Measurements from ENCODE around the gene RNF212B.

RNF212B gene

DNA sequence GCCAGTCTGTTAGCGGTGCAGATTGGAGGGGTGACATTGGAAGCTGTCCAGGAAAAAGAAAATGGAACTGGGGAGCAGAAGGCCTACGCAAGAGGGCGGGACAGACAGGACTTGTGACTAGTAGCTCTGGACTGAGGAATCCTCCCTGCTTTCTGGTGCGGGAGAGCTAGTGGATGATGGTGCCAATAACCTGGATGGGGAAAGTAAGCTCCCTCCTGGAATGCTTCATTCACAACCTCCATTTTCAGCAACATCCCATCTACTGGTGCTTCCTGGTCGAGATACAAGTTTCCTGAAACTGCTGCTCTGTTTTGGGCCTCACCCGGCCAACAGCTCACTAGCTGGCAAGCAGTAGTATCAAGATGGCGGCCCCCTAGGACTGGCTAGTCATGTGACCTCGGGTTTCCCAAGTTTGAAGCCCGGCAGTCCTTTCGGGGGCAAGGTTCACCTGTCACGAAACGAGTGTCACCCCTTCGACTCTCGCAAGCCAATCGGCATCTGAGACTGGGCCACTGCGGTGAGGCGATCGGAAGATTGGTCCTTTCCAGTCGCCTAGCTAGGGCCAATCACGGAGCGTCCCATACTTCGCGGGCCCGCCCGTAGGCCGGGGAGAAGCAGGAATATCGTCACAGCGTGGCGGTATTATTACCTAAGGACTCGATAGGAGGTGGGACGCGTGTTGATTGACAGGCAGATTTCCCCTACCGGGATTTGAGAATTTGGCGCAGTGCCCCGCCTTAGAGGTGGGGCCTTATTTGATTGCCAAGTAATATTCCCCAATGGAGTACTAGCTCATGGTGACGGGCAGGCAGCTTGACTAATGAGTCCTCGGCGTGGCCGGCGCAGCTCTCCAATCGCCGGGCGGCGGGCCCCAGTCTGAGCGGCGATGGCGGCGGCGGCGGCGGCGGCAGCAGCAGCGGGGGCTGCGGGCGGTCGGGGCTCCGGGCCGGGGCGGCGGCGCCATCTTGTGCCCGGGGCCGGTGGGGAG lies 83.1 kb downstream of the RNF212B start, which contains the start of gene PABPN1:
PABPN1 (plus strand) TSS at position 874 of the 988 bp plus-strand sequence; CDS start at position 887, 13 bp downstream.
- peak; percentile 88 to 96 for DNase-seq (ENCODE audit: low read depth in 2 of 2)

DNA sequence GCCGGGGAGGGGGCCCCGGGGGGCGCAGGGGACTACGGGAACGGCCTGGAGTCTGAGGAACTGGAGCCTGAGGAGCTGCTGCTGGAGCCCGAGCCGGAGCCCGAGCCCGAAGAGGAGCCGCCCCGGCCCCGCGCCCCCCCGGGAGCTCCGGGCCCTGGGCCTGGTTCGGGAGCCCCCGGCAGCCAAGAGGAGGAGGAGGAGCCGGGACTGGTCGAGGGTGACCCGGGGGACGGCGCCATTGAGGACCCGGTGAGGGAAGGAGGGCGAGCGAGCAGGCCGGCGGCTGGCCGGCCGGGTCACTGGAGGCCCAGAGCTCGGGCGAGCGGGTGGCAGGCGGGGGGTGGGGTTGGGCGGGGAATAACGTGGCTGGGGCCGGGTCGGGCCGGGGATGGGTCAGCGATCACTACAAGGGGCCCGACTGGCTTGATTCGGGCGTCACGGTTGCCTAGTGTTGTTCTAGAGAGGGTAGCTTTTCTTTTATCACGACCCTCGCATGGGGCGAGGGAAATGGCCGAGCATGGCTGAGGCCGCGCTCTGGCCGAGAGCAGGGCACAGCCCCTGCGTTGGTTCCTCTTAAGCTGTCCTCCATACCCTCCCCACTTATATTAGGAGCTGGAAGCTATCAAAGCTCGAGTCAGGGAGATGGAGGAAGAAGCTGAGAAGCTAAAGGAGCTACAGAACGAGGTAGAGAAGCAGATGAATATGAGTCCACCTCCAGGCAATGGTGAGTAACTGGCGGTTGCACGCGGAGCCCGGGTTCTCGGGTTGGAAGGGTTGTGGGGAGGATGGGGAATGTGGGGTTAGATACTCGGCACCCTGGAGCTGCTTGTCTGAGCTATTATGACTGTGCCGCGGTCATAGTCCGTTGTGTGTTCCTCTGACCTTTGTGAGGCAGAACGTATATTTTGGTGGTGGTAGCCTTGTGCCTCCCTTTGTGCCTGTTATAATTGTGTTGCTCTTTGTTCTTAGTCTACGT lies 84.1 kb downstream of the RNF212B start:
- DNase-seq (ENCODE audit: low read depth in 2 of 2) = peak; percentile 59 to 60

All from stimulated activated CD4-positive, alpha-beta T cell treated with anti-CD3 and anti-CD28 coated beads, Interleukin-4, amount 100 ng/mL, for 48 hours (primary cell).